Ovary (tissue), 9 donors: ENCODE results near the gene SLC35F4. TPM values are rescaled to one million over a fixed set of nuclear protein-coding genes. Genes with fewer than 3 reads are reported as not detected.

Experiments
- DNase-seq, 5 donors: peaks; one replicate each; pipeline ENCODE4 v3.0.0-alpha.2; 2019 to 2020
- H3K27ac ChIP-seq, 2 donors: fragments of 200-600 bp; one replicate each; pipeline versions ENCODE4 v1.5.1 to v1.8.0; 2019 to 2022
- H3K27me3 ChIP-seq: fragments of 200-600 bp; one replicate; pipeline ENCODE4 v1.8.0; 2022
- H3K36me3 ChIP-seq: fragments of 200-600 bp; sonication (generic); one replicate; pipeline ENCODE4 v1.5.1; 2019
- H3K4me1 ChIP-seq: one replicate; pipeline ENCODE4 v1.8.1; 2013; ENCODE audit warnings: mild to moderate bottlenecking, moderate library complexity; ENCODE audit not compliant: insufficient read depth
- H3K4me3 ChIP-seq: fragments of 200-600 bp; sonication (generic); one replicate; pipeline ENCODE4 v1.5.1; 2017
- H3K9me3 ChIP-seq, 2 donors: fragments of 200-600 bp in 1 of 2; sonication (generic) in 1 of 2; one replicate each; pipeline versions ENCODE4 v1.5.1 to v1.8.1; 2013 to 2019; ENCODE audit warnings: mild to moderate bottlenecking in 1 of 2, moderate library complexity in 1 of 2
- CTCF ChIP-seq, 3 donors: fragments of 450-650 bp in 2 of 3; fragments of 200-600 bp in 1 of 3; IDR thresholded peaks; one replicate each; pipeline versions ENCODE4 v1.5.1 to v1.8.0; 2016 to 2022; ENCODE audit warnings: antibody characterized with exemption in 3 of 3, mild to moderate bottlenecking in 1 of 3
- EP300 ChIP-seq: sonication (generic); formaldehyde crosslinking; IDR thresholded peaks from one replicate; pipeline ENCODE4 v1.6.1; 2017; ENCODE audit warnings: antibody characterized with exemption
- POLR2A ChIP-seq: fragments of 450-650 bp; IDR thresholded peaks from one replicate; pipeline ENCODE4 v1.6.1; 2017; ENCODE audit warnings: antibody characterized with exemption, mild to moderate bottlenecking, moderate library complexity
- WGBS, 3 donors: extraction: QIAGEN DNeasy Blood & Tissue Kit in 1 of 3; methylation state at CpG; one replicate each; pipeline versions ENCODE4 v1.1.5 to v1.1.7; 2013 to 2017; 5-methylcytosine and 5-hydroxymethylcytosine counted together
- intact Hi-C, 4 donors: fragments of 100-400 bp; cut with DNase I; formaldehyde crosslinking; loops; one replicate each; pipeline versions ENCODE4 v1.11.0 to v1.15.1; 2022 to 2023
- polyA plus RNA-seq, 2 donors: library from polyadenylated mRNA; stranded (reverse); fragments of 200-250 nt in 1 of 2; fragments of 350-450 nt in 1 of 2; fragmentation: Illumina TruSeq in 1 of 2; extraction: RNeasy Lipid Tissue Mini Kit (QIAGEN cat#74804) in 1 of 2; gene quantifications; one replicate each; pipeline ENCODE4 v1.2.3, GENCODE V29; 2013 to 2014
- total RNA-seq, 7 donors: library from RNA; depleted of rRNA in 2 of 7; stranded (reverse); fragments of >200 nt in 2 of 7; fragmentation: NEBNext Ultra II Directional in 3 of 7; extraction: Animal tissue kit (Norgen Biotek cat#: 25700) in 3 of 7; gene quantifications; one replicate each; pipeline versions ENCODE4 v1.1.0 to v1.2.4, GENCODE V29; 2016 to 2023
- donor health status: DM: no; HTN: no; CAD: no; lungs with moderate emphysema.
- donor health status: DM: no; HTN: no; CAD: no.
- donor health status: Bipolar disorder and iron deficiency.
- donor health status: DM: yes; HTN: yes; CAD: no.
- donor health status: DM: no; HTN: no; CAD: no.
- donor health status: DM: yes; HTN: yes; CAD: no.

SLC35F4 gene
- total and polyA plus RNA-seq, 9 donors, result 0.04 to 0.65 (median 0.20) TPM; not detected in 6

GRCh38 chr14:57634335-57634734 is 231.6 kb downstream of the SLC35F4 start:
- no peaks in the 10 kb centered on the region for H3K27me3 ChIP-seq
- no peaks in the 10 kb centered on the region for H3K36me3 ChIP-seq
- no peak overlapping the region for H3K27ac ChIP-seq
- H3K4me1 ChIP-seq, result no peaks in the 10 kb centered on the region
- intact Hi-C loops, result no loop called here
- no peak for DNase-seq
- H3K4me3 ChIP-seq, result no peak overlapping the region
- WGBS, 3 donors, result 48 to 70% (median 51%) methylated on average over 2 of the region's 2 CpGs
- no peak for TF ChIP-seq CTCF (IDR thresholded peaks at IDR 0.05)
- H3K9me3 ChIP-seq, result no peaks in the 10 kb centered on the region

- WGBS, 3 donors, result 56 to 73% (median 58%) methylated on average over 2 of the region's 2 CpGs
These were observed 233.2 kb downstream of the SLC35F4 start for GRCh38 chr14:57632649-57633048.

GRCh38 chr14:57617510-57617909 is 248.4 kb downstream of the SLC35F4 start:
- 22 to 41% (median 29%) methylated on average over 1 of the region's 1 CpG for WGBS, 3 donors
- Histone ChIP-seq H3K27ac (no peak overlapping the region), H3K36me3 (no peaks in the 10 kb centered on the region), H3K4me1 (no peaks in the 10 kb centered on the region), H3K9me3 (no peaks in the 10 kb centered on the region), H3K27me3 (no peaks in the 10 kb centered on the region), H3K4me3 (no peak overlapping the region)
- no peak for DNase-seq
- no peak for TF ChIP-seq CTCF (IDR thresholded peaks at IDR 0.05)
- no peak for TF ChIP-seq EP300
- TF ChIP-seq POLR2A, result no peak
- intact Hi-C loops, result no loop called here

More at GRCh38 chr14:57632649-57633048, 233.2 kb downstream of the SLC35F4 start:
- Histone ChIP-seq H3K4me1 (no peaks in the 10 kb centered on the region), H3K27me3 (no peaks in the 10 kb centered on the region), H3K4me3 (no peak overlapping the region), H3K36me3 (no peaks in the 10 kb centered on the region), H3K9me3 (no peaks in the 10 kb centered on the region), H3K27ac (no peak overlapping the region)
- no peak for TF ChIP-seq POLR2A
- no peak for TF ChIP-seq EP300
- TF ChIP-seq CTCF (IDR thresholded peaks at IDR 0.05), result no peak
- DNase-seq, result no peak
- intact Hi-C loops, result no loop called here

GRCh38 chr14:57612946-57613345 is 252.9 kb downstream of the SLC35F4 start:
- 67 to 73% (median 71%) methylated on average over 2 of the region's 2 CpGs for WGBS, 3 donors

More at GRCh38 chr14:57612946-57613345, 252.9 kb downstream of the SLC35F4 start:
- H3K36me3 ChIP-seq, result no peaks in the 10 kb centered on the region
- H3K27me3 ChIP-seq, result no peaks in the 10 kb centered on the region
- no peaks in the 10 kb centered on the region for H3K9me3 ChIP-seq
- H3K4me3 ChIP-seq, result no peak overlapping the region
- no peak for DNase-seq
- no peaks in the 10 kb centered on the region for H3K4me1 ChIP-seq
- no peak overlapping the region for H3K27ac ChIP-seq
- TF ChIP-seq CTCF (IDR thresholded peaks at IDR 0.05), result no peak
- TF ChIP-seq EP300, result no peak
- intact Hi-C loops, result no loop called here
